ENCODE measurements around the gene LGR6.
"Not testable (repeated sequence)": the region's sequence is repeated elsewhere in the genome, so short reads cannot be mapped to it uniquely, and the experiment has no call there.

LGR6 gene

DNA sequence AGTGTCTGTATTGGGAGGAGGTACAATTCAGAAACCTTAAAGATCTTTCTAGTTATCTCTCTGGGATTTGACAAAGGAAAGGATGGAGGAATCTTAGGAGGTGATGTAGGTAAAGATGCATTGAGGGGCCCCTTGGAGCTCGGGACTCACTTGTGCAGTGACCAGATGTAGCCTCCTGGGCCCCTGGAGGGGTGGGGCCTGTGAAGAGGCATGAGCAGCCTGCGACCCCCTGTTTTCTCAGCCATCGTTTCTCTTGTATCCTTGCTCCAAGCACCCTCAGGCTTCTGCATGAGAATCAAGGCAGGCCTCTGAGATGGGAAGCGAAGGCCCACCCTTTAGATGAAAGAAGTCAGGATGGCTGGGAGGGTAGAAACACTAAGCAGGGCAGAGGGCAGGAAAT, 39.6 kb downstream of the LGR6 start:
- Histone ChIP-seq H3K36me3 (ENCODE audit: control insufficient read depth, insufficient read depth, low read length) (no peaks in the 10 kb centered on the region), H3K4me1 (ENCODE audit: control insufficient read depth, insufficient read depth, low read length) (peaks cover 19% of the 10 kb centered on the region), H3K4me3 (ENCODE audit: insufficient read depth, low read depth, low read length) (no peak overlapping the region), H3K27ac (ENCODE audit: insufficient read depth, low read depth, low read length, poor library complexity, severe bottlenecking) (no peak overlapping the region), H3K9me3 (ENCODE audit: control insufficient read depth, low read length) (no peaks in the 10 kb centered on the region), H3K27me3 (ENCODE audit: control insufficient read depth, insufficient read depth, low read length, poor library complexity, severe bottlenecking) (no peaks in the 10 kb centered on the region)
- 65 to 68% methylated on average over 4 of the region's 4 CpGs for WGBS, 2 experiments

DNA sequence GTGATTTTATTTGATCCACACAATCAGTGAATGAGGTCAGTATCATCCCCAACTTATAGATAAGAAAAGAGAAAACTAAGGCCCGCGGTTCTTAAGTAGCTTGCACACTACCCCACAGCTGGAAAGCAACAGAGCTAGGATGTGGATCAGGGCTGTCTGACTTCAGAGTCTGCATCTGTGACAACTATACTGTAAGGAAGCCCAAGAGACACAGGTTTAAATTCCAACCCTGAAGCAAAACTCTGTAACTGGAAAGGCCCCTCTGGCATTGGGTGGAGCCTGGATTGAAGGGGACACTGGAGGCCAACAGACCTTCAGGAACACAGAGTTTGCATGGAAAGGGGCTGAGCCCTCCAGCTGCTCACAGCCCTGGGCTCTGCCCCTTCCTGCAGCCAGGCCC, 40.2 kb downstream of the LGR6 start:
- Histone ChIP-seq H3K4me1 (ENCODE audit: control insufficient read depth, insufficient read depth, low read length) (peaks cover 19% of the 10 kb centered on the region), H3K4me3 (ENCODE audit: insufficient read depth, low read depth, low read length) (no peak overlapping the region), H3K27me3 (ENCODE audit: control insufficient read depth, insufficient read depth, low read length, poor library complexity, severe bottlenecking) (no peaks in the 10 kb centered on the region), H3K36me3 (ENCODE audit: control insufficient read depth, insufficient read depth, low read length) (no peaks in the 10 kb centered on the region), H3K9me3 (ENCODE audit: control insufficient read depth, low read length) (no peaks in the 10 kb centered on the region), H3K27ac (ENCODE audit: insufficient read depth, low read depth, low read length, poor library complexity, severe bottlenecking) (no peak overlapping the region)
- 92 to 100% methylated on average over 2 of the region's 2 CpGs for WGBS, 2 experiments

DNA sequence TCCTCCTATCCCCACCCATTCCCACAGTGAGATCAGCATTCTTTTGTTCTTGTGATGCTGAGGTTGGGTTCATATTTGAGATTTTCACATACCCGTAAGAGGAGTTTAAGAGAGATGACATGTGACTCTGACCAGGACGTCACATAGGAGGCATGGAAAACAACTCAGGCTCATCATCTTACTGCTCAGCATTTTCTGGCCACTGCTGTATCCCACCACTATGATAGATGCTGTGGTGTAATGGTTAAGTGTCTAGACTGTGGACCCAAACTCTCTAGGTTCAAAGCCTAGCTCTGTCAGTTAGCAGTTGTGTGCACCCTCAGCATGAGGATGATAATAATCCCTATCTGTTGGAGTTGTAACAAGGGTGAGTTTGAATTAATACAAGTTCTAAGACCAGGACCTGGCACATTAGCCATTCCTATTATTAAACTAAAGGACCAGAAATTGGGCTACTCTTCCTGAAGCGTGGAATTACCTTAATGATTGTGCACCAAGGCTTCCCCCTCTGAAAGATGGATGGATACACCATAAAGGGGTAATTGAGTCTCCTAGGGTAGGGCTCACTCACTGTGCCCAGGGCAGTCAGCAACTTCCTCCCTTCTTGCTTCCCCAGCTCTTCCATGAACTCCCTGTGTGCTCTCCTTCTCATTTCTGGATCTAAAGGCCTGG, 40.9 kb downstream of the LGR6 start:
- peaks cover 19% of the 10 kb centered on the region for H3K4me1 ChIP-seq (ENCODE audit: control insufficient read depth, insufficient read depth, low read length)
- H3K36me3 ChIP-seq (ENCODE audit: control insufficient read depth, insufficient read depth, low read length): no peaks in the 10 kb centered on the region
- no peak overlapping the region for H3K27ac ChIP-seq (ENCODE audit: insufficient read depth, low read depth, low read length, poor library complexity, severe bottlenecking)
- no peaks in the 10 kb centered on the region for H3K27me3 ChIP-seq (ENCODE audit: control insufficient read depth, insufficient read depth, low read length, poor library complexity, severe bottlenecking)
- H3K9me3 ChIP-seq (ENCODE audit: control insufficient read depth, low read length): no peaks in the 10 kb centered on the region
- no peak overlapping the region for H3K4me3 ChIP-seq (ENCODE audit: insufficient read depth, low read depth, low read length)
- 81 to 95% methylated on average over 3 of the region's 3 CpGs for WGBS, 2 experiments

DNA sequence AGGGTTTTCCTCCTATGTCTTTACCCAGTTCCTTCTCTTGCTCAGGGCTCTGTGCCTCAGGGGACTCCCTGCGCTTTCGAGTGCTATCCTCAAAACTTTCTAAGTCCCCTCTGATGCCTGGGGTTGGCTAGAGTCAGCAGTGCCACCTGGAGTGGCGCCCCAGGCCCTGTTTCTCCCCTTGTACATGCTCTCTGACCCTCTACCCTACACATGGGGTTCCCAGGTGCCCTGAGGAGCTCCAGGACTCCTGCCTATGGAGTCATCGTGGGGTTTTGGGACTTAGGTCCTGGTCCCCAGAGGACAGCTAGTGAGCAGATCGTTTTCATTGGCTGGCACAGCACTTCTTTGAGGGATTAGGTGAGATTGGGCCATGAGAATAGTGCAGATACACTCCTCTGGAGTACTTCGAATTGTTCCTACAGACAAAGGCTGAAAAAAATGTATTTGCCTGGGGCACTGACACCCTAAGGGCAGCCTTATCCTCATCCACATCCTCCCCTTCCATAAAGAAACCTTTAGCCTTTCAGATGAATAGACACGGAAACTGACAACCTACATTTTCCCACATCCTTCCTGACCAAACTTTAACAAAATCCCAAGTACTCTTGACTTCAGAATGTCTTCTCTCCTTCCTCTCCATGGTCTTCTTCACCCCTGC, 41.5 kb downstream of the LGR6 start:
- Histone ChIP-seq H3K27ac (ENCODE audit: insufficient read depth, low read depth, low read length, poor library complexity, severe bottlenecking) (no peak overlapping the region), H3K4me3 (ENCODE audit: insufficient read depth, low read depth, low read length) (no peak overlapping the region), H3K27me3 (ENCODE audit: control insufficient read depth, insufficient read depth, low read length, poor library complexity, severe bottlenecking) (no peaks in the 10 kb centered on the region), H3K4me1 (ENCODE audit: control insufficient read depth, insufficient read depth, low read length) (peaks cover 19% of the 10 kb centered on the region), H3K9me3 (ENCODE audit: control insufficient read depth, low read length) (no peaks in the 10 kb centered on the region), H3K36me3 (ENCODE audit: control insufficient read depth, insufficient read depth, low read length) (no peaks in the 10 kb centered on the region)
- 83% methylated on average over 7 of the region's 7 CpGs for WGBS, 2 experiments

DNA sequence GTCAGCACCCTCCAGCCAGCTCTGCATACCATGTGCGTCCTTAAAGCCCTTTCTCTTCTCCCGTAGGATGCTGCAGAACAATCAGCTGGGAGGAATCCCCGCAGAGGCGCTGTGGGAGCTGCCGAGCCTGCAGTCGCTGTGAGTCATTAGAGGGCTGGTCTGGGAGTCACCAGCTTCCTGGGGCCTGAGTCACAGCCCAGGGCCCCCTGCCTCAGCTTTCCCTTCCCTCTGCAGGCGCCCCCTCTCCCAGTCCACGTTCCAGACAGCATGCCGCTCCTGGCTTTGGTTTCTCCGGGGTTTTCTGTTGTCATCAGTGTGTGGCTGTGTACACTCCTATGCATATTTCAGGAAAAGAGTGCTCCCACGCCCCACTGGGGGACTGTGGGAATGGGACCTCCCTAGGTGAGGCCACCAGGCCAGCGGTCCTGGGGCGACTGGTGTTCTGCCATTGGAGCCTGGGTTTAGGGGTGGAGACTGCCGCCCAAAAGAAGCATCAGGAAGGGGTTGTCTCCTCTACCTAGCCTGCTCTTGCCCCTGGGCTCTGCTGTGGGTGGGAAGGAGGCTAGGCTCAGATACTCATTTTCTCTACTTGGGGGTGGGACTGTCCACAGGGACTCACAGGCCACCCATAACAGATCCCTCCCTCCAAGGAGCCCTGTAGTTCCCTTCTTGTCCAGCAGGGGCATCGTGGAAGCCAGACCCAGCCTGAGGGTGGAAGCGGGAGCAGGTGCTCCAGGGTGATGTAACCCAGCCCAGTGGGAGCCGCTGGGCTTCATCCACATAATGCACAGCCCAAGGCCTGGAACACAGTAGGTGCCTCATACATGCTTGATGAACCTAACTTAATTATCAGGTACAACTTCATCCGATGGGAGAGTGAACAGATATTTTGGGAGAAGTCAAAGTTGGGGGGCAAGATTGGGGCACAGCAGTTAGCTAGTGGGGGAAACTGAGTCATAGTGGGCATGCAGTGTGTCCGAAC, 42.5 kb downstream of the LGR6 start:
- H3K9me3 ChIP-seq (ENCODE audit: control insufficient read depth, low read length): no peaks in the 10 kb centered on the region
- H3K4me3 ChIP-seq (ENCODE audit: insufficient read depth, low read depth, low read length): no peak overlapping the region
- peaks cover 19% of the 10 kb centered on the region for H3K4me1 ChIP-seq (ENCODE audit: control insufficient read depth, insufficient read depth, low read length)
- H3K27me3 ChIP-seq (ENCODE audit: control insufficient read depth, insufficient read depth, low read length, poor library complexity, severe bottlenecking): no peaks in the 10 kb centered on the region
- no peak overlapping the region for H3K27ac ChIP-seq (ENCODE audit: insufficient read depth, low read depth, low read length, poor library complexity, severe bottlenecking)
- H3K36me3 ChIP-seq (ENCODE audit: control insufficient read depth, insufficient read depth, low read length): no peaks in the 10 kb centered on the region
- 54 to 58% methylated on average over 19 of the region's 19 CpGs for WGBS, 2 experiments

DNA sequence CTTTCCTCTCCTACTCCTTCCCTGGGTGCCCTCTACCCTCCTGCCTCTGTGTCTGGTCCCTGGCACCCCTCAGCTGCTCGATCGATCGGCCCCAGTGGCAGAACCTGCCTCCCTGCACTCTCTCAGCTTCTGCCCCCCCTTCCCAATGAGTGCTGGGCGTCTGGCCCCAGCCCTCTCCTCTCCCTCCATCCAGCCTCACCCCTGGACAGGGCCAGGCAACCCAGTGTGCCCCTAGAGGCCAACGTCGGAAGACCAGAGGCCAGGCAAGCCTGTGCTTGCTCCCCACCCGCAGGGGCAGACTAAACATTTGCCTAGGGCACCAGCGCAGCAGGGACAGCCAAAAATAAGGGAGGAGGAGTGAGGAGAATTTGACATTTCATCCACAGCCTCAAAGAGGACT, 43.5 kb downstream of the LGR6 start:
- Histone ChIP-seq H3K4me3 (ENCODE audit: insufficient read depth, low read depth, low read length) (no peak overlapping the region), H3K4me1 (ENCODE audit: control insufficient read depth, insufficient read depth, low read length) (peaks cover 19% of the 10 kb centered on the region), H3K27me3 (ENCODE audit: control insufficient read depth, insufficient read depth, low read length, poor library complexity, severe bottlenecking) (no peaks in the 10 kb centered on the region), H3K9me3 (ENCODE audit: control insufficient read depth, low read length) (no peaks in the 10 kb centered on the region), H3K27ac (ENCODE audit: insufficient read depth, low read depth, low read length, poor library complexity, severe bottlenecking) (no peak overlapping the region), H3K36me3 (ENCODE audit: control insufficient read depth, insufficient read depth, low read length) (no peaks in the 10 kb centered on the region)
- 18% methylated on average over 8 of the region's 8 CpGs for WGBS, 2 experiments

DNA sequence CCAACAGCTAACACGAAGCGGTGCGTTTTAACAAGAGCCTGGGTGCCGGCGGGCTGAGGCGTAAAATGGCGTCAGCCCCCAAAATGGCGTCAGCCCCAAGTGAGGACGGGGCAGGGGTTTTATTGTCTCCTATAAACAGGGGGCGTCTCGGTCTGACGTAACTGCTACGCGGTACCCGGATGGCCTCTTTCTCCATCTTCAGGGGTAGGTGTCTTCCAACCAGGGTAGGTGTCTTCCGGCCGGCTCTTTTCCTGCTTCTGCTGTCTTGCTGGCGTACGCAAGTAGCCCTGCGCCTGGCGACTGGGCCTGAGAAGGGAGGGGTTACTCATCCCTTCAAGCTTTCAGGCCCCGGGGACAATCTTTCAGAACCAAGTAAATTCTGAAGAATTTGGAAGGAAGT, 45.3 kb downstream of the LGR6 start:
- no peaks in the 10 kb centered on the region for H3K9me3 ChIP-seq (ENCODE audit: control insufficient read depth, low read length)
- 92 to 95% methylated on average over 22 of the region's 22 CpGs for WGBS, 2 experiments
- no peak overlapping the region for H3K27ac ChIP-seq (ENCODE audit: insufficient read depth, low read depth, low read length, poor library complexity, severe bottlenecking)
- H3K4me1 ChIP-seq (ENCODE audit: control insufficient read depth, insufficient read depth, low read length): peaks cover 19% of the 10 kb centered on the region
- H3K36me3 ChIP-seq (ENCODE audit: control insufficient read depth, insufficient read depth, low read length): no peaks in the 10 kb centered on the region
- H3K27me3 ChIP-seq (ENCODE audit: control insufficient read depth, insufficient read depth, low read length, poor library complexity, severe bottlenecking): no peaks in the 10 kb centered on the region
- no peak overlapping the region for H3K4me3 ChIP-seq (ENCODE audit: insufficient read depth, low read depth, low read length)

DNA sequence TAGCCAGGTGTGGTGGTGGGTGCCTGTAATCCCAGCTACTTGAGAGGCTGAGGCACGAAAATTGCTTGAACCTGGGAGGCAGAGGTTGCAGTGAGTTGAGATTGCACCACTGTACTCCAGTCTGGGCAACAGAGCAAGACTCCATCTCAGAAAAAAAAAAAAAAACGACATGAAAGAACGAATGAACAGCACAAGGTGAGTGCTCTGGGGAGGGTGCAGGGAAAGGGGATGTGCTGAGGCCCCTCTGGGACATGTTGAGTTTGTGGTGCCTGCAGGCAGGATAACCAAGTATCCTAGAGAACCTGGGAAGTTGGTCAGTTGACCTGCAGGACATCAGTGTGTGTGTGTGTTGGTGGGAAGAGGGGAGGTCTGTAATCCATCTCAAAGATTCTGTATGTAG, 46.6 kb downstream of the LGR6 start:
- H3K4me1 ChIP-seq (ENCODE audit: control insufficient read depth, insufficient read depth, low read length): peaks cover 16% of the 10 kb centered on the region
- H3K36me3 ChIP-seq (ENCODE audit: control insufficient read depth, insufficient read depth, low read length); H3K27me3 ChIP-seq (ENCODE audit: control insufficient read depth, insufficient read depth, low read length, poor library complexity, severe bottlenecking); H3K4me3 ChIP-seq (ENCODE audit: insufficient read depth, low read depth, low read length); H3K27ac ChIP-seq (ENCODE audit: insufficient read depth, low read depth, low read length, poor library complexity, severe bottlenecking); H3K9me3 ChIP-seq (ENCODE audit: control insufficient read depth, low read length): not testable (repeated sequence)
- 72 to 75% methylated on average over 3 of the region's 3 CpGs for WGBS, 2 experiments

DNA sequence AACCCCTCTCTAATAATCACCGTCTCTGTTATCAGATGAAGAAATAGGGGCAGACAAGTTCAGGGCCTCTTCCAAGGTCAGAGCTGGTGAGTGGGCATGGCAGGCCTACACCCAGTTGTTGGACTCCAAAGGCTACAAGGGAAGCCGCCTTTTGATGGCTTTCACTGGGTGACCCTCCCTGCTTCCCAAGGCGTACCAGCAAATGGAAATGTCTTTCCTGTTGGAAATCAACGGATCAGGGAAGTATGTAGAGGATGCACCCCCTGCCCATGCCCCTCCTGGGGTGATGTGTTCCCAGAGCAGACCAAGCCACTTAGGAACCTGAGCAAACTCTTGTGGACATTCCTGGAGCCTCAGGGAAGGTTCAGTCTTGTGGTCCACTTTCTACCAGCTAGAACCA, 47.4 kb downstream of the LGR6 start:
- H3K27me3 ChIP-seq (ENCODE audit: control insufficient read depth, insufficient read depth, low read length, poor library complexity, severe bottlenecking): no peaks in the 10 kb centered on the region
- WGBS, 2 experiments: 90 to 93% methylated on average over 4 of the region's 4 CpGs
- H3K4me3 ChIP-seq (ENCODE audit: insufficient read depth, low read depth, low read length): no peak overlapping the region
- peaks cover 9% of the 10 kb centered on the region for H3K4me1 ChIP-seq (ENCODE audit: control insufficient read depth, insufficient read depth, low read length)
- no peak overlapping the region for H3K27ac ChIP-seq (ENCODE audit: insufficient read depth, low read depth, low read length, poor library complexity, severe bottlenecking)
- H3K36me3 ChIP-seq (ENCODE audit: control insufficient read depth, insufficient read depth, low read length): no peaks in the 10 kb centered on the region
- no peaks in the 10 kb centered on the region for H3K9me3 ChIP-seq (ENCODE audit: control insufficient read depth, low read length)
